Thyroid gland (tissue), 4 donors: ENCODE data around the gene SDR9C7.
"Not testable (repeated sequence)": the region's sequence is repeated elsewhere in the genome, so short reads cannot be mapped to it uniquely, and the experiment has no call there.

Source experiments
- CTCF ChIP-seq, 6 experiments: fragments of 200-600 bp in 3 of 6; fragments of 450-650 bp in 3 of 6; sonication (generic) in 3 of 6; IDR thresholded peaks; one replicate each; pipeline ENCODE4 v1.5.1; 2016 to 2019; ENCODE audit warnings: antibody characterized with exemption in 6 of 6, mild to moderate bottlenecking in 2 of 6, inconsistent platforms in 1 of 6, moderate library complexity in 1 of 6
- POLR2A ChIP-seq, 2 donors: fragments of 450-650 bp; IDR thresholded peaks; one replicate each; pipeline ENCODE4 v1.6.1; 2017; ENCODE audit warnings: antibody characterized with exemption in 2 of 2, mild to moderate bottlenecking in 2 of 2, moderate library complexity in 1 of 2

GRCh38 chr12:56943374-56943773 lies 9.2 kb upstream of the SDR9C7 start:
- TF ChIP-seq CTCF, POLR2A (IDR thresholded peaks at IDR 0.05): not testable (repeated sequence)
